HT-29 (cell line): ENCODE data around the gene HACE1. TPM values are rescaled to one million over a fixed set of nuclear protein-coding genes. Genes with fewer than 3 reads are reported as not detected.
"Not testable (repeated sequence)": the region's sequence is repeated elsewhere in the genome, so short reads cannot be mapped to it uniquely, and the experiment has no call there.

Source experiments
- DNase-seq: peaks from one replicate; pipeline ENCODE4 v3.0.0-alpha.2; 2015; ENCODE audit warnings: low spot score
- total RNA-seq: library from RNA; depleted of rRNA; stranded (reverse); fragments of >200 nt; shearing (Covaris generic); gene quantifications from 2 replicates; pipeline ENCODE4 v1.2.3, GENCODE V29; 2014

HACE1 gene
- total RNA-seq, 1 experiment from 2014 or later = 0.36 TPM

GRCh38 chr6:104829183-104829958 is 30.3 kb downstream of the HACE1 start:
- no peak for DNase-seq

- DNase-seq = no peak
These were observed 31.2 kb downstream of the HACE1 start for GRCh38 chr6:104828478-104828877.

GRCh38 chr6:104820820-104821219 is 38.9 kb downstream of the HACE1 start:
- not testable (repeated sequence) for DNase-seq

GRCh38 chr6:104816125-104816524 is 43.6 kb downstream of the HACE1 start:
- DNase-seq = no peak

- DNase-seq = no peak
These were observed 45.0 kb downstream of the HACE1 start for GRCh38 chr6:104814743-104815142.

GRCh38 chr6:104813552-104813951 is 46.2 kb downstream of the HACE1 start:
- no peak for DNase-seq

- no peak for DNase-seq
These were observed 50.6 kb downstream of the HACE1 start for GRCh38 chr6:104809116-104809515.

- not testable (repeated sequence) for DNase-seq
These were observed 54.4 kb downstream of the HACE1 start for GRCh38 chr6:104805335-104805734.

GRCh38 chr6:104799134-104799657 is 60.5 kb downstream of the HACE1 start:
- no peak for DNase-seq

GRCh38 chr6:104796031-104796785 is 63.5 kb downstream of the HACE1 start:
- no peak for DNase-seq

GRCh38 chr6:104795363-104795762 is 64.4 kb downstream of the HACE1 start:
- DNase-seq = peak; percentile 20

GRCh38 chr6:104789770-104790190 is 69.9 kb downstream of the HACE1 start:
- peak; percentile 23 for DNase-seq

- DNase-seq = no peak
These were observed 71.3 kb downstream of the HACE1 start for GRCh38 chr6:104788400-104788799.

GRCh38 chr6:104787305-104787704 is 72.4 kb downstream of the HACE1 start:
- DNase-seq = no peak

GRCh38 chr6:104784884-104785283 is 74.8 kb downstream of the HACE1 start:
- DNase-seq = no peak

GRCh38 chr6:104771258-104771832 is 88.4 kb downstream of the HACE1 start:
- DNase-seq = peak; percentile 40

GRCh38 chr6:104768906-104769305 is 90.8 kb downstream of the HACE1 start:
- no peak for DNase-seq

- DNase-seq = no peak
These were observed 93.1 kb downstream of the HACE1 start for GRCh38 chr6:104766595-104766994.

GRCh38 chr6:104754788-104755409 is 104.8 kb downstream of the HACE1 start:
- no peak for DNase-seq

GRCh38 chr6:104753251-104753650 is 106.5 kb downstream of the HACE1 start:
- DNase-seq = no peak

- no peak for DNase-seq
These were observed 109.3 kb downstream of the HACE1 start for GRCh38 chr6:104750449-104750848.

- not testable (repeated sequence) for DNase-seq
These were observed 120.6 kb downstream of the HACE1 start for GRCh38 chr6:104739124-104739523.
